Liver (tissue), 9 donors: ENCODE results near the gene DPYSL4. TPM values are rescaled to one million over a fixed set of nuclear protein-coding genes. Genes with fewer than 3 reads are reported as not detected.

Experiments used
- DNase-seq: peaks from one replicate; pipeline ENCODE4 v3.0.0-alpha.2; 2017; ENCODE audit warnings: low spot score
- H3K27ac ChIP-seq, 2 donors: one replicate each; pipeline ENCODE4 v1.7.0; 2013; ENCODE audit warnings: inconsistent platforms in 2 of 2, low read length in 2 of 2, control low read depth in 1 of 2, low read depth in 1 of 2, mild to moderate bottlenecking in 1 of 2
- H3K27me3 ChIP-seq, 4 donors: one replicate each; pipeline versions ENCODE4 v1.6.1 to v1.7.0; 2013; ENCODE audit warnings: low read length in 3 of 4, inconsistent platforms in 1 of 4, mild to moderate bottlenecking in 1 of 4, moderate library complexity in 1 of 4; ENCODE audit not compliant: control insufficient read depth in 4 of 4, insufficient read depth in 4 of 4
- H3K36me3 ChIP-seq, 4 donors: one replicate each; pipeline versions ENCODE4 v1.6.1 to v1.7.0; 2013; ENCODE audit warnings: low read length in 3 of 4, mild to moderate bottlenecking in 3 of 4, low read depth in 1 of 4, moderate library complexity in 1 of 4; ENCODE audit not compliant: control insufficient read depth in 4 of 4, insufficient read depth in 3 of 4
- H3K4me1 ChIP-seq, 4 donors: one replicate each; pipeline versions ENCODE4 v1.6.1 to v1.7.0; 2013; ENCODE audit warnings: low read length in 3 of 4, mild to moderate bottlenecking in 3 of 4, moderate library complexity in 1 of 4; ENCODE audit not compliant: control insufficient read depth in 4 of 4, insufficient read depth in 4 of 4
- H3K4me3 ChIP-seq, 3 donors: one replicate each; pipeline versions ENCODE4 v1.6.1 to v1.7.0; 2013; ENCODE audit warnings: low read length in 3 of 3, control low read depth in 1 of 3, low read depth in 1 of 3, mild to moderate bottlenecking in 1 of 3
- H3K9ac ChIP-seq, 2 donors: one replicate each; pipeline ENCODE4 v1.7.0; 2013; ENCODE audit warnings: low read length in 2 of 2, mild to moderate bottlenecking in 2 of 2, moderate library complexity in 2 of 2, control low read depth in 1 of 2, low read depth in 1 of 2
- H3K9me3 ChIP-seq, 4 donors: one replicate each; pipeline versions ENCODE4 v1.6.1 to v1.7.0; 2013; ENCODE audit warnings: low read length in 3 of 4; ENCODE audit not compliant: control insufficient read depth in 4 of 4
- FOXA2 ChIP-seq: IDR thresholded peaks from 2 replicates; pipeline ENCODE4 v1.6.1; 2016; ENCODE audit warnings: antibody characterized with exemption
- HNF4A ChIP-seq, 2 donors: conservative IDR thresholded peaks; 2 replicates each; pipeline ENCODE4 v1.6.1; 2016; ENCODE audit warnings: antibody characterized with exemption in 2 of 2, mild to moderate bottlenecking in 2 of 2
- HNF4G ChIP-seq: IDR thresholded peaks from 2 replicates; pipeline ENCODE4 v1.6.1; 2016; ENCODE audit warnings: antibody characterized with exemption
- NR2F2 ChIP-seq: IDR thresholded peaks from 2 replicates; pipeline ENCODE4 v1.6.1; 2016; ENCODE audit warnings: antibody characterized with exemption
- RAD21 ChIP-seq, 2 donors: IDR thresholded peaks; 2 replicates each; pipeline ENCODE4 v1.6.1; 2016; ENCODE audit warnings: antibody characterized with exemption in 2 of 2, mild to moderate bottlenecking in 2 of 2
- TAF1 ChIP-seq: conservative IDR thresholded peaks from 2 replicates; pipeline ENCODE4 v1.6.1; 2016; ENCODE audit warnings: antibody characterized with exemption, mild to moderate bottlenecking
- WGBS: extraction: QIAGEN DNeasy Blood & Tissue Kit; methylation state at CpG from one replicate; pipeline ENCODE4 v1.1.7; 2013; 5-methylcytosine and 5-hydroxymethylcytosine counted together
- polyA plus RNA-seq, 2 donors: library from polyadenylated mRNA; stranded (reverse) in 1 of 2; unstranded in 1 of 2; fragments of 200-250 nt in 1 of 2; fragments of >200 nt in 1 of 2; fragmentation: Nextera tagmentation in 1 of 2; extraction: Ambion mirVana in 1 of 2; gene quantifications; one replicate each; pipeline versions ENCODE4 v1.2.1 to v1.2.3, GENCODE V29; 2013 to 2015
- total RNA-seq, 2 donors: library from RNA; depleted of rRNA; stranded (reverse); fragments of >200 nt; gene quantifications; one replicate each; pipeline ENCODE4 v1.2.3, GENCODE V29; 2014
- TF ChIP-seq, protein P1 (sequence below): IDR thresholded peaks from 2 replicates; pipeline ENCODE4 v1.6.1; 2016; ENCODE audit warnings: antibody characterized with exemption
- TF ChIP-seq, protein P2 (sequence below): IDR thresholded peaks from 2 replicates; pipeline ENCODE4 v1.6.1; 2016; ENCODE audit warnings: antibody characterized with exemption, mild to moderate bottlenecking
- TF ChIP-seq, protein P3 (sequence below): fragments of 150-350 bp; IDR thresholded peaks from 2 replicates; pipeline ENCODE4 v1.5.1; 2017; ENCODE audit warnings: improper control_type of control experiment, low read depth, low read length; ENCODE audit not compliant: missing input control
- donor health status: healthy.
- donor health status: healthy.
- donor health status: healthy.
- donor health status: healthy.
- donor health status: healthy.

Gene DPYSL4
- total and polyA plus RNA-seq, 4 donors, result 0.19 to 2.2 (median 0.26) TPM

DNA sequence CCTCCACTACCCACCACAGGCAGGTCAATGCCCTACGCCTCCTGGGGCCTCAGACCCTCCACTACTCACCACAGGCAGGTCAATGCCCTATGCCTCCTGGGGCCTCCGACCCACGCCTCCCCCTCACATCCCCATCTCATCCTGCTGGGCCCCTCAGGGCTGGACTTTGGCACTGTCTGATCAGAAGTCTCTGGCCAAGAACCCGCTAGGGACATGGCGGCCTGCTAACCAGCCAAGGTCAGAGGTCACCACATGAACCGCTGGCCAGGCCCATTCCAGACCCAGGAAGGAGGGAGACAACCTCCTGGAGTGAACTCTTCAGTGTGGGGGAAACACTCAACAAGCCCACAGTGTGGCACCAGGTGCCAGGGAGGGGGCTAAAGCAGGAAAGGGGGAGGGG lies 65.2 kb downstream of the DPYSL4 start:
- no peaks in the 10 kb centered on the region for H3K9me3 ChIP-seq
- H3K27ac ChIP-seq, result no peak overlapping the region
- no peaks in the 10 kb centered on the region for H3K27me3 ChIP-seq
- H3K36me3 ChIP-seq, result no peaks in the 10 kb centered on the region
- TF ChIP-seq NR2F2, result no peak
- no peak for TF ChIP-seq RAD21 (IDR thresholded peaks at IDR 0.05)
- no peak for TF ChIP-seq TAF1
- no peak for TF ChIP-seq HNF4A (conservative IDR thresholded peaks at IDR 0.05)
- no peak for TF ChIP-seq HNF4G
- TF ChIP-seq, protein P1, sequence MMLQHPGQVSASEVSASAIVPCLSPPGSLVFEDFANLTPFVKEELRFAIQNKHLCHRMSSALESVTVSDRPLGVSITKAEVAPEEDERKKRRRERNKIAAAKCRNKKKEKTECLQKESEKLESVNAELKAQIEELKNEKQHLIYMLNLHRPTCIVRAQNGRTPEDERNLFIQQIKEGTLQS, result no peak
- TF ChIP-seq, protein P2, sequence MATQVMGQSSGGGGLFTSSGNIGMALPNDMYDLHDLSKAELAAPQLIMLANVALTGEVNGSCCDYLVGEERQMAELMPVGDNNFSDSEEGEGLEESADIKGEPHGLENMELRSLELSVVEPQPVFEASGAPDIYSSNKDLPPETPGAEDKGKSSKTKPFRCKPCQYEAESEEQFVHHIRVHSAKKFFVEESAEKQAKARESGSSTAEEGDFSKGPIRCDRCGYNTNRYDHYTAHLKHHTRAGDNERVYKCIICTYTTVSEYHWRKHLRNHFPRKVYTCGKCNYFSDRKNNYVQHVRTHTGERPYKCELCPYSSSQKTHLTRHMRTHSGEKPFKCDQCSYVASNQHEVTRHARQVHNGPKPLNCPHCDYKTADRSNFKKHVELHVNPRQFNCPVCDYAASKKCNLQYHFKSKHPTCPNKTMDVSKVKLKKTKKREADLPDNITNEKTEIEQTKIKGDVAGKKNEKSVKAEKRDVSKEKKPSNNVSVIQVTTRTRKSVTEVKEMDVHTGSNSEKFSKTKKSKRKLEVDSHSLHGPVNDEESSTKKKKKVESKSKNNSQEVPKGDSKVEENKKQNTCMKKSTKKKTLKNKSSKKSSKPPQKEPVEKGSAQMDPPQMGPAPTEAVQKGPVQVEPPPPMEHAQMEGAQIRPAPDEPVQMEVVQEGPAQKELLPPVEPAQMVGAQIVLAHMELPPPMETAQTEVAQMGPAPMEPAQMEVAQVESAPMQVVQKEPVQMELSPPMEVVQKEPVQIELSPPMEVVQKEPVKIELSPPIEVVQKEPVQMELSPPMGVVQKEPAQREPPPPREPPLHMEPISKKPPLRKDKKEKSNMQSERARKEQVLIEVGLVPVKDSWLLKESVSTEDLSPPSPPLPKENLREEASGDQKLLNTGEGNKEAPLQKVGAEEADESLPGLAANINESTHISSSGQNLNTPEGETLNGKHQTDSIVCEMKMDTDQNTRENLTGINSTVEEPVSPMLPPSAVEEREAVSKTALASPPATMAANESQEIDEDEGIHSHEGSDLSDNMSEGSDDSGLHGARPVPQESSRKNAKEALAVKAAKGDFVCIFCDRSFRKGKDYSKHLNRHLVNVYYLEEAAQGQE, result no peak
- TF ChIP-seq FOXA2, result no peak
- peaks cover 0 to 4% (median 1%) of the 10 kb centered on the region in 4 donors for H3K4me1 ChIP-seq
- no peak for DNase-seq
- H3K9ac ChIP-seq, result no peak overlapping the region
- no peak overlapping the region for H3K4me3 ChIP-seq
- WGBS, result 77% methylated on average over 6 of the region's 6 CpGs

DNA sequence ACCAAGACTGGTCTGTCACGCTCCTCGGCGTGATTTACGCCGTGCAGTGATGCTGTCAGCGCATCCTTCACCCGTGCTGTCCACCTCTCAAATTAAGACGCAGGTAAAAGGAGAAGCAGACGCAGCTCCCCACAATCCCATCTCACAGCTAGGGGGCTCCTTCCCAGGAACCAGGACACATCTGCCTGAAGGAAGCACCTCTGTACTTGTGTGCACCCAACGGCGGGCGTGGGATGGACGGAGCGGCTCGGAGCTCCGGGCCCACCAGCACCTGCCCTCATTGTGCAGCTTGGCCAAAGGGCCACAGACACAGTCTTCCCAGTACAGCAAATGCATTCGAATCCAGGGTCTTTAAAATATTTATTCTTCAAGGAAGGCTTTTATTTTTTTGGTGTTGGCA lies 65.7 kb downstream of the DPYSL4 start:
- DNase-seq, result no peak
- no peak overlapping the region for H3K27ac ChIP-seq
- no peaks in the 10 kb centered on the region for H3K9me3 ChIP-seq
- 91% methylated on average over 17 of the region's 17 CpGs for WGBS
- TF ChIP-seq RAD21 (IDR thresholded peaks at IDR 0.05) (no peak), HNF4A (conservative IDR thresholded peaks at IDR 0.05) (no peak), NR2F2 (no peak)
- TF ChIP-seq, protein P1, result no peak
- TF ChIP-seq, protein P2, result no peak
- TF ChIP-seq, protein P3, sequence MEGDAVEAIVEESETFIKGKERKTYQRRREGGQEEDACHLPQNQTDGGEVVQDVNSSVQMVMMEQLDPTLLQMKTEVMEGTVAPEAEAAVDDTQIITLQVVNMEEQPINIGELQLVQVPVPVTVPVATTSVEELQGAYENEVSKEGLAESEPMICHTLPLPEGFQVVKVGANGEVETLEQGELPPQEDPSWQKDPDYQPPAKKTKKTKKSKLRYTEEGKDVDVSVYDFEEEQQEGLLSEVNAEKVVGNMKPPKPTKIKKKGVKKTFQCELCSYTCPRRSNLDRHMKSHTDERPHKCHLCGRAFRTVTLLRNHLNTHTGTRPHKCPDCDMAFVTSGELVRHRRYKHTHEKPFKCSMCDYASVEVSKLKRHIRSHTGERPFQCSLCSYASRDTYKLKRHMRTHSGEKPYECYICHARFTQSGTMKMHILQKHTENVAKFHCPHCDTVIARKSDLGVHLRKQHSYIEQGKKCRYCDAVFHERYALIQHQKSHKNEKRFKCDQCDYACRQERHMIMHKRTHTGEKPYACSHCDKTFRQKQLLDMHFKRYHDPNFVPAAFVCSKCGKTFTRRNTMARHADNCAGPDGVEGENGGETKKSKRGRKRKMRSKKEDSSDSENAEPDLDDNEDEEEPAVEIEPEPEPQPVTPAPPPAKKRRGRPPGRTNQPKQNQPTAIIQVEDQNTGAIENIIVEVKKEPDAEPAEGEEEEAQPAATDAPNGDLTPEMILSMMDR, result no peak
- H3K27me3 ChIP-seq, result no peaks in the 10 kb centered on the region
- no peak overlapping the region for H3K4me3 ChIP-seq
- H3K36me3 ChIP-seq, result no peaks in the 10 kb centered on the region
- H3K9ac ChIP-seq, result no peak overlapping the region
- H3K4me1 ChIP-seq, result peaks cover 0 to 4% (median 1%) of the 10 kb centered on the region in 4 donors
